Measurements from ENCODE around the gene GPR89B.
"Not testable (repeated sequence)": the region's sequence is repeated elsewhere in the genome, so short reads cannot be mapped to it uniquely, and the experiment has no call there.

The GPR89B gene

GRCh38 chr1:147924813-147925212, 3.4 kb upstream of the GPR89B start:
- ChIA-PET CTCF (no interaction called here), POLR2A (no interaction called here)
- DNase-seq (ENCODE audit: extremely low spot score), result no peak
- TF ChIP-seq FOXM1 (IDR thresholded peaks at IDR 0.05; ENCODE audit: borderline replicate concordance) (no peak), CTBP1 (IDR thresholded peaks at IDR 0.05; ENCODE audit: borderline replicate concordance) (no peak), L3MBTL2 (conservative IDR thresholded peaks at IDR 0.05) (no peak), ZNF384 (IDR thresholded peaks at IDR 0.05) (no peak), PKNOX1 (IDR thresholded peaks at IDR 0.05) (no peak), ARNT (IDR thresholded peaks at IDR 0.05) (no peak), FOXK2 (IDR thresholded peaks at IDR 0.05) (no peak), LEF1 (IDR thresholded peaks at IDR 0.05; ENCODE audit: borderline replicate concordance) (no peak), SUZ12 (IDR thresholded peaks at IDR 0.05) (no peak), ELF4 (IDR thresholded peaks at IDR 0.05) (no peak), TARDBP (IDR thresholded peaks at IDR 0.05) (no peak), BHLHE40 (IDR thresholded peaks at IDR 0.05; ENCODE audit: borderline replicate concordance) (no peak), SP1 (IDR thresholded peaks at IDR 0.05) (no peak), NFRKB (IDR thresholded peaks at IDR 0.05) (no peak), HDGF (IDR thresholded peaks at IDR 0.05; ENCODE audit: borderline replicate concordance) (no peak), FOXA1 (IDR thresholded peaks at IDR 0.05) (no peak)

- POLR2A ChIA-PET; CTCF ChIA-PET; DNase-seq (ENCODE audit: extremely low spot score): not testable (repeated sequence)
These were observed 1.0 kb upstream of the GPR89B start for GRCh38 chr1:147927215-147927614.

DNA sequence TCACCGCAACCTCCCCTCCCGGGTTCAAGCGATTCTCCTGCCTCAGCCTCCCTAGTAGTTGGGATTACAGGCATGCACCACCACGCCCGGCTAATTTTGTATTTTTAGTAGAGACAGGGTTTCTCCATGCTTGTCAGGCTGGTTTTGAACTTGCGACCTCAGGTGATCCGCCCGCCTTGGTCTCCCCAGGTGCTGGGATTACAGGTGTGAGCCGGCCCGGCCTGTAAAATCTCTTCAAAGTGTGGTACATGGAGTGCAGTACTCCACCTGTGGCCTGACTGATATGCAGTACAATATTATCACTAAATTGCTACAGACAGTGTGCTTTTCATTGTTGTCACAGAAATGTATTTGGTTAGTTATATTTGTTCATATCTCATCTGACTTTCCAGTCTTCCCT, 531 bp upstream of the GPR89B start:
- POLR2A ChIA-PET; CTCF ChIA-PET; DNase-seq (ENCODE audit: extremely low spot score): not testable (repeated sequence)

GRCh38 chr1:147931137-147931536, 2.9 kb downstream of the GPR89B start:
- CTCF ChIA-PET; DNase-seq (ENCODE audit: extremely low spot score); POLR2A ChIA-PET: not testable (repeated sequence)

- CTCF ChIA-PET; DNase-seq (ENCODE audit: extremely low spot score); POLR2A ChIA-PET: not testable (repeated sequence)
These were observed 7.1 kb downstream of the GPR89B start for GRCh38 chr1:147935296-147935695.

- CTCF ChIA-PET; POLR2A ChIA-PET; DNase-seq (ENCODE audit: extremely low spot score): not testable (repeated sequence)
These were observed 12.2 kb downstream of the GPR89B start for GRCh38 chr1:147940456-147940855.

GRCh38 chr1:147942563-147942962, 14.3 kb downstream of the GPR89B start:
- POLR2A ChIA-PET; DNase-seq (ENCODE audit: extremely low spot score); CTCF ChIA-PET: not testable (repeated sequence)

DNA sequence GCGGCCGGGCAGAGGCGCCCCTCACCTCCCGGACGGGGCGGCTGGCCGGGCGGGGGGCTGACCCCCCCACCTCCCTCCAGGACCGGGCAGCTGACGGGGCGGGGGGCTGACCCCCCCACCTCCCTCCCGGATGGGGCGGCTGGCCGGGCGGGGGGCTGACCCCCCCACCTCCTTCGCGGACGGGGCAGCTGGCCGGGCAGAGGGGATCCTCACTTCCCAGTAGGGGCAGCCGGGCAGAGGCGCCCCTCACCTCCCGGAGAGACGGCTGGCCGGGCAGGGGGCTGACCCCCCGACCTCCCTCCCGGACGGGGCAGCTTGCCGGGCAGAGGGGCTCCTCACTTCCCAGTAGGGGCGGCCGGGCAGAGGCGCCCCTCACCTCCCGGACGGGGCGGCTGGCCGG, 21.3 kb downstream of the GPR89B start:
- POLR2A ChIA-PET; CTCF ChIA-PET; DNase-seq (ENCODE audit: extremely low spot score): not testable (repeated sequence)

GRCh38 chr1:147958906-147959305, 30.7 kb downstream of the GPR89B start:
- CTCF ChIA-PET; DNase-seq (ENCODE audit: extremely low spot score); POLR2A ChIA-PET: not testable (repeated sequence)

DNA sequence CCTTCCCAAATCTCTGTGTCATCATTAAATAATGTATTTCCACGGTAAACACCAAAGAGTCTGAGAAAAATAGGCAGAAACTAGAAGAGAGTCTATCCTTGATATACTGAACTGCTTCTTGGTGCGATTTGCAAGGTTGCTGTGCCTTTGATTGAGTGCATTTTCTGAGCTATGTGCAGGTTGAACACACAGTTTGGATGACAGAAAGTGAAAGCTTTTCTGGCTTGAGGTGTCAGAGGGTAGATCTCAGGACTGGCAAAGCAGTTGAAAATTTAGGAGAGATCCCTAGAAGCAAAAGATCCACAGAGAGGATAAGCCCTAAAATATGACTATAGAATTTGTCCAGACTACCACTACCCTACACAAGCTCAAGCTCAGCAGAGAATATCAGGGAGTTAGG, 31.5 kb downstream of the GPR89B start:
- CTCF ChIA-PET; POLR2A ChIA-PET; DNase-seq (ENCODE audit: extremely low spot score): not testable (repeated sequence)

GRCh38 chr1:147964575-147964974, 36.4 kb downstream of the GPR89B start:
- CTCF ChIA-PET; DNase-seq (ENCODE audit: extremely low spot score); POLR2A ChIA-PET: not testable (repeated sequence)

DNA sequence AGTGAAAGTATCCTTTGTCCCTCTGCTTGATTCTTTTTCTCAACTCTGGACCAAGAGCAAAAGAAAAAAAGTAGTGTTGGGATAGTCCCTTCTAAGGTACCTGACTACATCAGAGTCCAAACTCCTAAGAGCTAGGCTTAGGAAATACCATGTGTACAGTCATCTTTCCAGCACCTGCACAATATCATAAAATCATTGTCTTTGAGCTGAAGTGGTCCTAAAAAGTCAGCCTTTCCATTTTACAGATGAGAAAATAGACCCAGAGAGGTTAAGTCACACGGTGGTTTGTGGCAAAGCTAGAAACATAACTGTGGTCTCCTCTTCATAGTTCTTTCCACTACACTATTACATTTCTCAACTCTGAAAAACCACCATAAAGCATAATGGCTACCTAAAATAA, 38.4 kb downstream of the GPR89B start:
- CTCF ChIA-PET; DNase-seq (ENCODE audit: extremely low spot score); POLR2A ChIA-PET: not testable (repeated sequence)

DNA sequence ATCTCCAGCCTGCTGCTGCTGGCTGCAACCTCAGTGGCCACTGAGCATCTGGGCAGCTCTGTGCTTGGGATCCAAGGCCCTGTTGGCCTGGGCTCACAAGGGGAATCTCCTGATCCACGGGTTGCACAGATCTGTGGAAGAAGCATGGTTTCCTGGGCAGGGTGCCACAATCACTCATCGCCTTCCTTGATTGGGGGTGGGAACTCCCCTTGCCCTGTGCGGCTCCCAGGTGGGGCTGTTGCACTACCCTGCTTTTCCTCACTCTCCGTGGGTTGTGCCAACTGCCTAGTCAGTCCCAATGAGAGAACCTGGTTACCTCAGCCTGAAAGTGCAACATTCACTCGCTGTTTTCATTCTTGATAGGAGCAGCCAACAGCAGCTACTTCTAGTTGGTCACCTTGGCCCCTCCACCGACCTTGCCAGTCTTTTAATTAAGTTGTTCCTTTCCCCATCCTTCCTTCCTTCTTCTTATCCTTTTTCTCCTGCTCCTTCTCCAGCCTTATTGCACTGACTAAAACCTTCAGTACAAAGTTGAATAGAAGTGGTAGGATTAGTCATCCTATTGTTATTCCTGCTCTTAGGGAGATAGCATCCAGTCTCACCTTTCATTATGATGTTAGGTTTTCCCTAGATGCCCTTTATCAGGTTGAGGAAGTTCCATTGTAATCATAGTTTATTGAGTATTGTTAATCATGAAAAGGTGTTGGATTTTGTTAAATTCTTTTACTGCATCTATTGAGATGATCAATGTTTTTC, 50.9 kb downstream of the GPR89B start:
- CTCF ChIA-PET; POLR2A ChIA-PET; DNase-seq (ENCODE audit: extremely low spot score): not testable (repeated sequence)

- CTCF ChIA-PET; POLR2A ChIA-PET; DNase-seq (ENCODE audit: extremely low spot score): not testable (repeated sequence)
These were observed 57.2 kb downstream of the GPR89B start for GRCh38 chr1:147985374-147985773.

- DNase-seq (ENCODE audit: extremely low spot score); POLR2A ChIA-PET; CTCF ChIA-PET: not testable (repeated sequence)
These were observed 59.7 kb downstream of the GPR89B start for GRCh38 chr1:147987893-147988292.

GRCh38 chr1:147992916-147993315, 64.7 kb downstream of the GPR89B start:
- POLR2A ChIA-PET; CTCF ChIA-PET; DNase-seq (ENCODE audit: extremely low spot score): not testable (repeated sequence)

All from HEK293T (cell line).